IMR-90 (cell line): ENCODE results near the gene DBN1. TPM values are rescaled to one million over a fixed set of nuclear protein-coding genes. Genes with fewer than 3 reads are reported as not detected.
A peak's percentile ranks its signal among the peaks of the same experiment; 100 is the strongest.

Experiments used
- ATAC-seq: fragments of 200-7000 bp; cut with Tn5 transposase; 2 replicates; pipeline ENCODE4 v1.9.1; 2020; ENCODE audit warnings: low read depth, mild to moderate bottlenecking, moderate library complexity
- BruUV-seq: library from RNA; stranded (reverse); fragments of 400-500 nt; replicated peaks from 2 replicates; lab custom pipeline; 2021; lab: Mats Ljungman, UMichigan
- CTCF ChIA-PET: fragments of 300-600 bp; formaldehyde crosslinking; extraction: SDS; loops from one replicate; lab custom pipeline; 2021; ENCODE audit warnings: antibody characterized with exemption; lab: Yijun Ruan, JAX
- POLR2A ChIA-PET: fragments of 300-600 bp; sonication (Branson Sonifier 250); formaldehyde crosslinking; loops from one replicate; lab custom pipeline; 2022; ENCODE audit warnings: antibody characterized with exemption; ENCODE audit not compliant: unreplicated experiment; lab: Charles Lee
- DNase-seq: peaks from one replicate; pipeline ENCODE4 v3.0.0; 2013
- H2AFZ ChIP-seq: replicated peaks from 2 replicates; pipeline ENCODE3; 2013; ENCODE audit warnings: low read length, mild to moderate bottlenecking; ENCODE audit not compliant: poor library complexity
- H2AK5ac ChIP-seq: 2 replicates; pipeline ENCODE4 v1.6.1; 2013; ENCODE audit warnings: low read depth, low read length, inconsistent platforms
- H2AK9ac ChIP-seq: replicated peaks from 2 replicates; pipeline ENCODE3; 2013; ENCODE audit warnings: mild to moderate bottlenecking, low read depth, low read length, moderate library complexity; ENCODE audit not compliant: poor library complexity
- H2BK120ac ChIP-seq: 2 replicates; pipeline ENCODE4 v1.6.1; 2013; ENCODE audit warnings: low read depth, low read length, inconsistent platforms
- H2BK15ac ChIP-seq: 3 replicates; pipeline ENCODE4 v1.6.1; 2013; ENCODE audit warnings: low read depth, low read length, inconsistent platforms
- H2BK20ac ChIP-seq: 2 replicates; pipeline ENCODE4 v1.6.1; 2013; ENCODE audit warnings: low read depth, mild to moderate bottlenecking, inconsistent platforms, low read length, moderate library complexity
- H2BK5ac ChIP-seq: 2 replicates; pipeline ENCODE4 v1.6.1; 2013; ENCODE audit warnings: mild to moderate bottlenecking, low read depth, low read length, inconsistent platforms; ENCODE audit not compliant: poor library complexity, severe bottlenecking
- H3K14ac ChIP-seq: replicated peaks from 2 replicates; pipeline ENCODE4 v1.6.1; 2013; ENCODE audit warnings: low read depth, low read length, inconsistent platforms
- H3K18ac ChIP-seq: 2 replicates; pipeline ENCODE4 v1.6.1; 2013; ENCODE audit warnings: low read depth, low read length, control low read depth
- H3K23ac ChIP-seq: 2 replicates; pipeline ENCODE4 v1.6.1; 2013; ENCODE audit warnings: low read depth, low read length, inconsistent platforms
- H3K27ac ChIP-seq: 2 replicates; pipeline ENCODE4 v1.5.1; 2013; ENCODE audit warnings: mild to moderate bottlenecking, control low read depth, low read length; ENCODE audit not compliant: insufficient read depth
- H3K27me3 ChIP-seq: 2 replicates; pipeline ENCODE4 v1.6.1; 2013; ENCODE audit warnings: low read length; ENCODE audit not compliant: control insufficient read depth, insufficient read depth
- H3K36me3 ChIP-seq: 2 replicates; pipeline ENCODE4 v1.6.1; 2013; ENCODE audit warnings: low read length, mixed read lengths; ENCODE audit not compliant: control insufficient read depth, insufficient read depth
- H3K4ac ChIP-seq: 2 replicates; pipeline ENCODE4 v1.6.1; 2013; ENCODE audit warnings: low read depth, low read length, inconsistent platforms
- H3K4me1 ChIP-seq: 2 replicates; pipeline ENCODE4 v1.6.1; 2013; ENCODE audit warnings: low read length, mixed read lengths; ENCODE audit not compliant: control insufficient read depth, insufficient read depth
- H3K4me2 ChIP-seq: 2 replicates; pipeline ENCODE4 v1.6.1; 2013; ENCODE audit warnings: low read depth, mild to moderate bottlenecking, control low read depth, low read length, moderate library complexity
- H3K4me3 ChIP-seq: 2 replicates; pipeline ENCODE4 v1.5.1; 2013; ENCODE audit warnings: low read depth, mild to moderate bottlenecking, control low read depth, low read length, moderate library complexity; ENCODE audit not compliant: insufficient read depth
- H3K56ac ChIP-seq: 2 replicates; pipeline ENCODE4 v1.6.1; 2013; ENCODE audit warnings: low read length, inconsistent platforms; ENCODE audit not compliant: insufficient read depth; ENCODE audit errors: extremely low read depth
- H3K79me1 ChIP-seq, 2 experiments: 2 replicates each; pipeline ENCODE4 v1.6.1; 2013; ENCODE audit warnings: low read length in 2 of 2, inconsistent platforms in 1 of 2, low read depth in 1 of 2
- H3K9ac ChIP-seq: 2 replicates; pipeline ENCODE4 v1.6.1; 2013; ENCODE audit warnings: low read depth, low read length, control low read depth
- H3K9me1 ChIP-seq: 2 replicates; pipeline ENCODE4 v1.6.1; 2013; ENCODE audit warnings: low read length, inconsistent platforms; ENCODE audit not compliant: insufficient read depth
- H3K9me3 ChIP-seq: 2 replicates; pipeline ENCODE4 v1.6.1; 2013; ENCODE audit warnings: low read length; ENCODE audit not compliant: control insufficient read depth, insufficient read depth
- H4K20me1 ChIP-seq: 2 replicates; pipeline ENCODE4 v1.6.1; 2013; ENCODE audit warnings: low read length, inconsistent platforms; ENCODE audit not compliant: insufficient read depth
- H4K5ac ChIP-seq: 2 replicates; pipeline ENCODE4 v1.6.1; 2013; ENCODE audit warnings: mild to moderate bottlenecking, low read depth, low read length, control low read depth
- H4K8ac ChIP-seq, 2 experiments: 2 replicates each; pipeline ENCODE4 v1.6.1; 2013; ENCODE audit warnings: low read depth in 2 of 2, low read length in 2 of 2, control low read depth in 1 of 2, inconsistent platforms in 1 of 2
- H4K91ac ChIP-seq: 2 replicates; pipeline ENCODE4 v1.6.1; 2013; ENCODE audit warnings: low read depth, low read length, inconsistent platforms; ENCODE audit not compliant: insufficient read depth
- BHLHE40 ChIP-seq: fragments of 150-350 bp; IDR thresholded peaks from 2 replicates; pipeline ENCODE4 v1.6.1; 2016; ENCODE audit warnings: mild to moderate bottlenecking, low read depth, low read length
- CEBPB ChIP-seq: IDR thresholded peaks from 2 replicates; pipeline ENCODE4 v1.6.1; 2012; ENCODE audit warnings: low read depth, low read length, improper control_type of control experiment
- CHD1 ChIP-seq: IDR thresholded peaks from 2 replicates; pipeline ENCODE4 v1.6.1; 2012; ENCODE audit warnings: low read depth, low read length, improper control_type of control experiment
- FOS ChIP-seq: fragments of 150-350 bp; IDR thresholded peaks from 2 replicates; pipeline ENCODE4 v1.6.1; 2016; ENCODE audit warnings: low read depth, low read length
- MAFK ChIP-seq: IDR thresholded peaks from 2 replicates; pipeline ENCODE4 v1.6.1; 2012; ENCODE audit warnings: low read depth, low read length, improper control_type of control experiment
- MAZ ChIP-seq: IDR thresholded peaks from 2 replicates; pipeline ENCODE4 v1.6.1; 2012; ENCODE audit warnings: low read depth, mild to moderate bottlenecking, low read length, improper control_type of control experiment, moderate library complexity, borderline replicate concordance
- MXI1 ChIP-seq: IDR thresholded peaks from 2 replicates; pipeline ENCODE4 v1.6.1; 2012; ENCODE audit warnings: low read depth, mild to moderate bottlenecking, low read length, moderate library complexity, borderline replicate concordance
- NFE2L2 ChIP-seq: fragments of 150-350 bp; IDR thresholded peaks from 2 replicates; pipeline ENCODE4 v1.6.1; 2016; ENCODE audit warnings: low read depth, mild to moderate bottlenecking, low read length
- POLR2A ChIP-seq: IDR thresholded peaks from 2 replicates; pipeline ENCODE4 v1.6.1; 2012; ENCODE audit warnings: mild to moderate bottlenecking, low read depth, low read length
- RAD21 ChIP-seq: IDR thresholded peaks from 2 replicates; pipeline ENCODE4 v1.6.1; 2012; ENCODE audit warnings: low read length, improper control_type of control experiment
- RCOR1 ChIP-seq: IDR thresholded peaks from 2 replicates; pipeline ENCODE4 v1.6.1; 2012; ENCODE audit warnings: mild to moderate bottlenecking, low read length, improper control_type of control experiment; ENCODE audit not compliant: insufficient replicate concordance
- RFX5 ChIP-seq: IDR thresholded peaks from 2 replicates; pipeline ENCODE4 v1.8.0; 2012; ENCODE audit warnings: low read depth, mild to moderate bottlenecking, low read length, moderate library complexity
- SMC3 ChIP-seq: fragments of 150-350 bp; IDR thresholded peaks from 2 replicates; pipeline ENCODE4 v1.6.1; 2016; ENCODE audit warnings: low read depth, mild to moderate bottlenecking, antibody characterized with exemption, low read length, moderate library complexity
- WGBS, 2 experiments: methylation state at CpG; one replicate each; pipeline versions ENCODE4 v1.1.5 to v1.1.7; 2013; ENCODE audit warnings: missing lambda C conversion rate in 2 of 2; ENCODE audit not compliant: insufficient read length in 1 of 2; ENCODE audit errors: extremely low coverage in 2 of 2; 5-methylcytosine and 5-hydroxymethylcytosine counted together
- dilution Hi-C: fragments of 300-500 bp; cut with HindIII; formaldehyde crosslinking; loops from one replicate; pipeline ENCODE4 v1.14.3; 2018; ENCODE audit warnings: low sequenced_read_pairs; ENCODE audit not compliant: unreplicated experiment
- in situ Hi-C: fragments of 300-500 bp; cut with MboI; formaldehyde crosslinking; loops from 3 replicates; pipeline ENCODE4 v1.14.3; 2019; ENCODE audit warnings: low sequenced_read_pairs, inconsistent platforms, mixed read lengths
- intact Hi-C: fragments of 100-400 bp; cut with micrococcal nuclease; formaldehyde crosslinking; loops from 2 replicates; pipeline ENCODE4 v1.10.0; 2022
- polyA plus RNA-seq, 3 experiments: library from polyadenylated mRNA; depleted of rRNA; stranded (reverse); fragments of >200 nt; gene quantifications; 2 replicates each; pipeline ENCODE4 v1.2.3, GENCODE V29; 2012; ENCODE audit warnings: low replicate concordance in 1 of 3
- total RNA-seq: library from RNA; depleted of rRNA; stranded (reverse); fragments of >200 nt; gene quantifications from 2 replicates; pipeline ENCODE4 v1.2.3, GENCODE V29; 2012
- TF ChIP-seq, protein P1 (sequence below): fragments of 150-350 bp; IDR thresholded peaks from 2 replicates; pipeline ENCODE4 v1.6.1; 2016; ENCODE audit warnings: low read depth, mild to moderate bottlenecking, low read length, moderate library complexity, borderline replicate concordance
- TF ChIP-seq, protein P2 (sequence below): fragments of 150-350 bp; IDR thresholded peaks from 2 replicates; pipeline ENCODE4 v1.6.1; 2017; ENCODE audit warnings: mild to moderate bottlenecking, antibody characterized with exemption, low read length, low read depth
- TF ChIP-seq, protein P3 (sequence below): conservative IDR thresholded peaks from 2 replicates; pipeline ENCODE4 v1.5.1; 2012; ENCODE audit warnings: mild to moderate bottlenecking, low read depth, low read length, improper control_type of control experiment

DBN1 gene
- total and polyA plus RNA-seq, 2 of the 4 experiments (the other 2 are of a cell fraction) = 122 to 187 TPM

DNA sequence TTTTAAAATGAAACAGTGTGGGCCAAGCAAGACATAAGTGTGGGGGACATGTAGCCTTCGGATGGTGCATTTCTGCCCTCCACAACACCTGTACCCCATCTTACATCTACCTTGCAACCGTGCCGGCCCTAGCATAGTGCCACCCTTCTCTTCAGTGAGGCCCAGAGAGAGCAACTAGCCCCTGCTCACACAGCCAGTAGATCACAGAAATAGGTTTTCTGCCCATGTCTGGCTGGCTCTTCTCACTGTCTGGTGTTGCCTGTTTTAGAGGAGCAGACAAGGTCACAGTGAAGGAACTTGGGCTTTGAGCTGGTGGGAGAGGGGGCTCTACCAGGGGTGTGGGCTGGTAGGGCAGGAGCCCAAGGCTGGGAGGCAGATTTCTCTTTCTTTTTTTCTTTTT lies 12.8 kb upstream of the DBN1 start:
- Histone ChIP-seq H4K20me1 (peaks cover 96% of the 10 kb centered on the region), H3K4me1 (peaks cover 13% of the 10 kb centered on the region; the same call in 1 of the 2 replicates)

More for the DNA sequence above, 12.8 kb upstream of the DBN1 start:
- no TSS peak for BruUV-seq
- Histone ChIP-seq H2AK9ac (peak overlapping the region; percentile 48), H4K8ac (no peak overlapping the region), H2AK5ac (no peak overlapping the region), H3K27ac (no peak overlapping the region; the same call in 1 of the 2 replicates), H2BK120ac (no peak overlapping the region), H3K18ac (no peak overlapping the region), H2AFZ (no peak overlapping the region), H3K9me3 (no peaks in the 10 kb centered on the region), H4K5ac (no peak overlapping the region), H2BK20ac (no peak overlapping the region), H3K56ac (no peak overlapping the region), H3K4me2 (no peak overlapping the region), H4K91ac (no peak overlapping the region), H2BK15ac (no peak overlapping the region), H3K9me1 (peaks cover 21% of the 10 kb centered on the region; the same call in 1 of the 2 replicates), H3K9ac (no peak overlapping the region), H3K36me3 (peaks cover 89% of the 10 kb centered on the region), H3K4me3 (no peak overlapping the region), H3K4ac (no peak overlapping the region), H2BK5ac (no peak overlapping the region), H3K79me1 (peaks cover 47 to 89% of the 10 kb centered on the region in 2 experiments), H3K27me3 (no peaks in the 10 kb centered on the region), H3K23ac (peak overlapping the region; percentile 75; the same call in 1 of the 2 replicates), H3K14ac (no peak overlapping the region)
- CTCF ChIA-PET = no interaction called here
- dilution Hi-C loops (no loop called here), intact Hi-C loops (no loop called here), in situ Hi-C loops (no loop called here)
- TF ChIP-seq MXI1 = no peak
- no peak for TF ChIP-seq MAZ
- no peak for TF ChIP-seq RFX5
- TF ChIP-seq, protein P1, sequence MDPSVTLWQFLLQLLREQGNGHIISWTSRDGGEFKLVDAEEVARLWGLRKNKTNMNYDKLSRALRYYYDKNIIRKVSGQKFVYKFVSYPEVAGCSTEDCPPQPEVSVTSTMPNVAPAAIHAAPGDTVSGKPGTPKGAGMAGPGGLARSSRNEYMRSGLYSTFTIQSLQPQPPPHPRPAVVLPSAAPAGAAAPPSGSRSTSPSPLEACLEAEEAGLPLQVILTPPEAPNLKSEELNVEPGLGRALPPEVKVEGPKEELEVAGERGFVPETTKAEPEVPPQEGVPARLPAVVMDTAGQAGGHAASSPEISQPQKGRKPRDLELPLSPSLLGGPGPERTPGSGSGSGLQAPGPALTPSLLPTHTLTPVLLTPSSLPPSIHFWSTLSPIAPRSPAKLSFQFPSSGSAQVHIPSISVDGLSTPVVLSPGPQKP = no peak
- TF ChIP-seq, protein P2, sequence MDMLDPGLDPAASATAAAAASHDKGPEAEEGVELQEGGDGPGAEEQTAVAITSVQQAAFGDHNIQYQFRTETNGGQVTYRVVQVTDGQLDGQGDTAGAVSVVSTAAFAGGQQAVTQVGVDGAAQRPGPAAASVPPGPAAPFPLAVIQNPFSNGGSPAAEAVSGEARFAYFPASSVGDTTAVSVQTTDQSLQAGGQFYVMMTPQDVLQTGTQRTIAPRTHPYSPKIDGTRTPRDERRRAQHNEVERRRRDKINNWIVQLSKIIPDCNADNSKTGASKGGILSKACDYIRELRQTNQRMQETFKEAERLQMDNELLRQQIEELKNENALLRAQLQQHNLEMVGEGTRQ = no peak
- no peak for TF ChIP-seq SMC3
- no peak for TF ChIP-seq MAFK
- TF ChIP-seq RAD21 = no peak
- no peak for TF ChIP-seq BHLHE40
- no peak for TF ChIP-seq RCOR1
- TF ChIP-seq FOS = no peak
- TF ChIP-seq, protein P3, sequence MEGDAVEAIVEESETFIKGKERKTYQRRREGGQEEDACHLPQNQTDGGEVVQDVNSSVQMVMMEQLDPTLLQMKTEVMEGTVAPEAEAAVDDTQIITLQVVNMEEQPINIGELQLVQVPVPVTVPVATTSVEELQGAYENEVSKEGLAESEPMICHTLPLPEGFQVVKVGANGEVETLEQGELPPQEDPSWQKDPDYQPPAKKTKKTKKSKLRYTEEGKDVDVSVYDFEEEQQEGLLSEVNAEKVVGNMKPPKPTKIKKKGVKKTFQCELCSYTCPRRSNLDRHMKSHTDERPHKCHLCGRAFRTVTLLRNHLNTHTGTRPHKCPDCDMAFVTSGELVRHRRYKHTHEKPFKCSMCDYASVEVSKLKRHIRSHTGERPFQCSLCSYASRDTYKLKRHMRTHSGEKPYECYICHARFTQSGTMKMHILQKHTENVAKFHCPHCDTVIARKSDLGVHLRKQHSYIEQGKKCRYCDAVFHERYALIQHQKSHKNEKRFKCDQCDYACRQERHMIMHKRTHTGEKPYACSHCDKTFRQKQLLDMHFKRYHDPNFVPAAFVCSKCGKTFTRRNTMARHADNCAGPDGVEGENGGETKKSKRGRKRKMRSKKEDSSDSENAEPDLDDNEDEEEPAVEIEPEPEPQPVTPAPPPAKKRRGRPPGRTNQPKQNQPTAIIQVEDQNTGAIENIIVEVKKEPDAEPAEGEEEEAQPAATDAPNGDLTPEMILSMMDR = no peak
- no peak for TF ChIP-seq CHD1
- no peak for TF ChIP-seq NFE2L2
- no peak for TF ChIP-seq POLR2A
- no peak for TF ChIP-seq CEBPB
- ATAC-seq (no peak), DNase-seq (no peak)
- POLR2A ChIA-PET = no interaction called here
- WGBS, 2 experiments = no CpG with 5 or more reads among the region's 3 CpGs
